ENCODE results near the gene ATXN1.

Gene ATXN1

GRCh38 chr6:16288163-16288562 lies 473.1 kb downstream of the ATXN1 start:
- no peak for TF ChIP-seq GATA3 (IDR thresholded peaks at IDR 0.05; ENCODE audit: low read depth, low read length)
- TF ChIP-seq GATA2 (IDR thresholded peaks at IDR 0.05; ENCODE audit: low read depth, low read length), result no peak

GRCh38 chr6:16286151-16286522 lies 475.1 kb downstream of the ATXN1 start:
- TF ChIP-seq GATA2 (IDR thresholded peaks at IDR 0.05; ENCODE audit: low read depth, low read length), result no peak
- TF ChIP-seq GATA3 (IDR thresholded peaks at IDR 0.05; ENCODE audit: low read depth, low read length), result no peak

- TF ChIP-seq GATA2 (IDR thresholded peaks at IDR 0.05; ENCODE audit: low read depth, low read length), result no peak
- TF ChIP-seq GATA3 (IDR thresholded peaks at IDR 0.05; ENCODE audit: low read depth, low read length), result no peak
Observed at GRCh38 chr6:16285467-16286150, 475.7 kb downstream of the ATXN1 start.

GRCh38 chr6:16284472-16284871 lies 476.8 kb downstream of the ATXN1 start:
- TF ChIP-seq GATA3 (IDR thresholded peaks at IDR 0.05; ENCODE audit: low read depth, low read length) (no peak), GATA2 (IDR thresholded peaks at IDR 0.05; ENCODE audit: low read depth, low read length) (no peak)

GRCh38 chr6:16282370-16282769 lies 478.9 kb downstream of the ATXN1 start:
- TF ChIP-seq GATA2 (IDR thresholded peaks at IDR 0.05; ENCODE audit: low read depth, low read length) (no peak), GATA3 (IDR thresholded peaks at IDR 0.05; ENCODE audit: low read depth, low read length) (no peak)

- TF ChIP-seq GATA3 (IDR thresholded peaks at IDR 0.05; ENCODE audit: low read depth, low read length) (no peak), GATA2 (IDR thresholded peaks at IDR 0.05; ENCODE audit: low read depth, low read length) (no peak)
Observed at GRCh38 chr6:16279243-16279642, 482.0 kb downstream of the ATXN1 start.

GRCh38 chr6:16278750-16279149 lies 482.5 kb downstream of the ATXN1 start:
- no peak for TF ChIP-seq GATA3 (IDR thresholded peaks at IDR 0.05; ENCODE audit: low read depth, low read length)
- no peak for TF ChIP-seq GATA2 (IDR thresholded peaks at IDR 0.05; ENCODE audit: low read depth, low read length)

GRCh38 chr6:16278048-16278724 lies 483.1 kb downstream of the ATXN1 start:
- TF ChIP-seq GATA2 (IDR thresholded peaks at IDR 0.05; ENCODE audit: low read depth, low read length) (no peak), GATA3 (IDR thresholded peaks at IDR 0.05; ENCODE audit: low read depth, low read length) (no peak)

- TF ChIP-seq GATA2 (IDR thresholded peaks at IDR 0.05; ENCODE audit: low read depth, low read length), result no peak
- TF ChIP-seq GATA3 (IDR thresholded peaks at IDR 0.05; ENCODE audit: low read depth, low read length), result no peak
Observed at GRCh38 chr6:16277101-16277981, 483.9 kb downstream of the ATXN1 start.

GRCh38 chr6:16274885-16275589 lies 486.2 kb downstream of the ATXN1 start:
- TF ChIP-seq GATA2 (IDR thresholded peaks at IDR 0.05; ENCODE audit: low read depth, low read length) (no peak), GATA3 (IDR thresholded peaks at IDR 0.05; ENCODE audit: low read depth, low read length) (no peak)

GRCh38 chr6:16274483-16274882 lies 486.8 kb downstream of the ATXN1 start:
- TF ChIP-seq GATA3 (IDR thresholded peaks at IDR 0.05; ENCODE audit: low read depth, low read length) (no peak), GATA2 (IDR thresholded peaks at IDR 0.05; ENCODE audit: low read depth, low read length) (no peak)

GRCh38 chr6:16273256-16273655 lies 488.0 kb downstream of the ATXN1 start:
- no peak for TF ChIP-seq GATA2 (IDR thresholded peaks at IDR 0.05; ENCODE audit: low read depth, low read length)
- TF ChIP-seq GATA3 (IDR thresholded peaks at IDR 0.05; ENCODE audit: low read depth, low read length), result no peak

GRCh38 chr6:16272201-16272600 lies 489.1 kb downstream of the ATXN1 start:
- no peak for TF ChIP-seq GATA3 (IDR thresholded peaks at IDR 0.05; ENCODE audit: low read depth, low read length)
- no peak for TF ChIP-seq GATA2 (IDR thresholded peaks at IDR 0.05; ENCODE audit: low read depth, low read length)

- TF ChIP-seq GATA3 (IDR thresholded peaks at IDR 0.05; ENCODE audit: low read depth, low read length) (no peak), GATA2 (IDR thresholded peaks at IDR 0.05; ENCODE audit: low read depth, low read length) (no peak)
Observed at GRCh38 chr6:16271428-16271827, 489.8 kb downstream of the ATXN1 start.
